CD14-positive monocyte (primary cell): ENCODE data around the gene PTPRE. TPM values are rescaled to one million over a fixed set of nuclear protein-coding genes. Genes with fewer than 3 reads are reported as not detected.

Source experiments
- DNase-seq, 3 donors: peaks; one replicate each; pipeline ENCODE4 v3.0.0-alpha.2; 2011 to 2022
- H2AFZ ChIP-seq: 2 replicates; pipeline ENCODE4 v1.6.0; 2012; ENCODE audit warnings: mild to moderate bottlenecking, low read depth, low read length, inconsistent platforms; ENCODE audit not compliant: insufficient read depth, poor library complexity, severe bottlenecking
- H3K27ac ChIP-seq, 2 donors: 1 replicate in 1 of 2; 2 replicates in 1 of 2; pipeline ENCODE4 v1.5.1; 2012 to 2013; ENCODE audit warnings: low read length in 2 of 2, control low read depth in 1 of 2, inconsistent platforms in 1 of 2, low read depth in 1 of 2, mild to moderate bottlenecking in 1 of 2
- H3K27me3 ChIP-seq, 2 donors: one replicate each; pipeline versions ENCODE4 v1.6.0 to v1.6.1; 2011 to 2013; ENCODE audit warnings: low read length in 2 of 2; ENCODE audit not compliant: control insufficient read depth in 2 of 2, insufficient read depth in 2 of 2
- H3K36me3 ChIP-seq, 2 donors: replicated peaks in 1 of 2; 1 replicate in 1 of 2; 2 replicates in 1 of 2; pipeline versions ENCODE4 v1.5.1 to v1.6.1; 2012 to 2013; ENCODE audit warnings: low read length in 2 of 2, control low read depth in 1 of 2, inconsistent platforms in 1 of 2, mild to moderate bottlenecking in 1 of 2; ENCODE audit not compliant: insufficient read depth in 2 of 2, control insufficient read depth in 1 of 2
- H3K4me1 ChIP-seq, 2 donors: 1 replicate in 1 of 2; 2 replicates in 1 of 2; pipeline versions ENCODE4 v1.5.1 to v1.6.1; 2012 to 2013; ENCODE audit warnings: low read length in 2 of 2, control low read depth in 1 of 2, inconsistent platforms in 1 of 2, mild to moderate bottlenecking in 1 of 2, moderate library complexity in 1 of 2; ENCODE audit not compliant: insufficient read depth in 2 of 2, control insufficient read depth in 1 of 2
- H3K4me2 ChIP-seq: replicated peaks from 2 replicates; pipeline ENCODE3; 2012; ENCODE audit warnings: low read length, moderate library complexity, mild to moderate bottlenecking; ENCODE audit not compliant: poor library complexity, severe bottlenecking; ENCODE audit errors: extremely low read depth
- H3K4me3 ChIP-seq, 3 experiments: fragments of 200-600 bp in 1 of 3; sonication (generic) in 1 of 3; replicated peaks in 1 of 3; 1 replicate in 2 of 3; 2 replicates in 1 of 3; pipeline ENCODE4 v1.5.1; 2011 to 2013; ENCODE audit warnings: low read length in 3 of 3, mild to moderate bottlenecking in 3 of 3, control low read depth in 2 of 3, low read depth in 2 of 3, inconsistent platforms in 1 of 3, moderate library complexity in 1 of 3
- H3K79me2 ChIP-seq: 2 replicates; pipeline ENCODE4 v1.6.0; 2012; ENCODE audit warnings: mild to moderate bottlenecking, control low read depth, inconsistent platforms, low read length, moderate library complexity; ENCODE audit not compliant: insufficient read depth
- H3K9ac ChIP-seq: 2 replicates; pipeline ENCODE4 v1.6.0; 2017; ENCODE audit warnings: low read length, mild to moderate bottlenecking; ENCODE audit not compliant: insufficient read depth, poor library complexity, severe bottlenecking
- H3K9me3 ChIP-seq, 2 donors: replicated peaks in 1 of 2; 1 replicate in 1 of 2; 2 replicates in 1 of 2; pipeline versions ENCODE4 v1.5.1 to v1.6.1; 2012 to 2013; ENCODE audit warnings: low read length in 2 of 2, control low read depth in 1 of 2; ENCODE audit not compliant: control insufficient read depth in 1 of 2, insufficient read depth in 1 of 2
- H4K20me1 ChIP-seq: 2 replicates; pipeline ENCODE4 v1.6.0; 2012; ENCODE audit warnings: mild to moderate bottlenecking, low read length, control low read depth, moderate library complexity; ENCODE audit not compliant: insufficient read depth
- H3K27ac Mint-ChIP-seq, 7 donors: one replicate each; pipeline ENCODE4 v1.8.0; 2020; ENCODE audit warnings: mild to moderate bottlenecking in 7 of 7, mixed read lengths in 7 of 7, moderate library complexity in 6 of 7, inconsistent platforms in 2 of 7
- H3K27me3 Mint-ChIP-seq, 3 donors: one replicate each; pipeline ENCODE4 v1.8.0; 2021 to 2022; ENCODE audit warnings: low read depth in 3 of 3, mild to moderate bottlenecking in 3 of 3, mixed read lengths in 3 of 3, moderate library complexity in 3 of 3, inconsistent platforms in 1 of 3
- H3K36me3 Mint-ChIP-seq, 2 donors: one replicate each; pipeline ENCODE4 v1.8.0; 2020; ENCODE audit warnings: mixed read lengths in 2 of 2, inconsistent platforms in 1 of 2, mild to moderate bottlenecking in 1 of 2
- H3K4me1 Mint-ChIP-seq: one replicate; pipeline ENCODE4 v1.8.0; 2020; ENCODE audit warnings: mild to moderate bottlenecking, mixed read lengths
- H3K4me3 Mint-ChIP-seq, 2 donors: one replicate each; pipeline ENCODE4 v1.8.0; 2020; ENCODE audit warnings: mild to moderate bottlenecking in 2 of 2, mixed read lengths in 2 of 2, moderate library complexity in 1 of 2
- H3K9me3 Mint-ChIP-seq, 7 donors: one replicate each; pipeline ENCODE4 v1.8.0; 2020 to 2022; ENCODE audit warnings: mixed read lengths in 7 of 7, mild to moderate bottlenecking in 6 of 7, moderate library complexity in 6 of 7, inconsistent platforms in 2 of 7
- CTCF ChIP-seq: fragments of 200-600 bp; IDR thresholded peaks from one replicate; pipeline ENCODE4 v1.8.0; 2022; ENCODE audit warnings: antibody characterized with exemption, mild to moderate bottlenecking
- WGBS: methylation state at CpG from one replicate; pipeline ENCODE4 v1.1.5; 2013; ENCODE audit warnings: missing lambda C conversion rate; ENCODE audit not compliant: insufficient coverage; 5-methylcytosine and 5-hydroxymethylcytosine counted together
- intact Hi-C, 2 donors: fragments of 100-400 bp; cut with micrococcal nuclease; formaldehyde crosslinking; loops; one replicate each; pipeline versions ENCODE4 v1.15.0 to v1.15.1; 2023
- polyA plus RNA-seq, 3 donors: library from polyadenylated mRNA; depleted of rRNA in 1 of 3; unstranded in 2 of 3; stranded (reverse) in 1 of 3; fragments of 300-500 nt in 2 of 3; fragments of >200 nt in 1 of 3; fragmentation: Illumina TruSeq in 2 of 3; gene quantifications; 1 replicate in 2 of 3; 2 replicates in 1 of 3; pipeline ENCODE4 v1.2.3, GENCODE V29; 2012 to 2021

The PTPRE gene
- polyA plus RNA-seq, 3 donors, result 95.2 to 271 (median 125) TPM

GRCh38 chr10:127872871-127873600, 33.9 kb upstream of the PTPRE start:
- H3K4me2 ChIP-seq, result no peak overlapping the region
- H3K27ac ChIP-seq, result no peak overlapping the region
- Mint-ChIP-seq H3K36me3 (no peaks in the 10 kb centered on the region), H3K4me3 (no peak overlapping the region), H3K4me1 (peaks cover 44% of the 10 kb centered on the region), H3K27me3 (peaks cover 1 to 5% (median 4%) of the 10 kb centered on the region in 3 donors), H3K9me3 (peaks cover 8 to 16% (median 11%) of the 10 kb centered on the region in 7 donors), H3K27ac (peak overlapping the region in 1 of 7 donors; percentile 74)
- H3K9ac ChIP-seq, result no peak overlapping the region
- no peaks in the 10 kb centered on the region for H4K20me1 ChIP-seq
- H3K4me1 ChIP-seq, result peaks cover 20% of the 10 kb centered on the region in 2 donors
- no peak overlapping the region for H2AFZ ChIP-seq
- H3K79me2 ChIP-seq, result no peaks in the 10 kb centered on the region
- H3K9me3 ChIP-seq, result peaks cover 0 to 9% of the 10 kb centered on the region in 2 donors
- peak; percentile 56 for TF ChIP-seq CTCF
- no peaks in the 10 kb centered on the region for H3K36me3 ChIP-seq
- WGBS, result 81% methylated on average over 5 of the region's 12 CpGs
- intact Hi-C loops, result no loop called here
- H3K27me3 ChIP-seq, result no peaks in the 10 kb centered on the region
- no peak overlapping the region for H3K4me3 ChIP-seq
- DNase-seq, result peak in 2 of 3 donors; percentile 22 to 41

DNA sequence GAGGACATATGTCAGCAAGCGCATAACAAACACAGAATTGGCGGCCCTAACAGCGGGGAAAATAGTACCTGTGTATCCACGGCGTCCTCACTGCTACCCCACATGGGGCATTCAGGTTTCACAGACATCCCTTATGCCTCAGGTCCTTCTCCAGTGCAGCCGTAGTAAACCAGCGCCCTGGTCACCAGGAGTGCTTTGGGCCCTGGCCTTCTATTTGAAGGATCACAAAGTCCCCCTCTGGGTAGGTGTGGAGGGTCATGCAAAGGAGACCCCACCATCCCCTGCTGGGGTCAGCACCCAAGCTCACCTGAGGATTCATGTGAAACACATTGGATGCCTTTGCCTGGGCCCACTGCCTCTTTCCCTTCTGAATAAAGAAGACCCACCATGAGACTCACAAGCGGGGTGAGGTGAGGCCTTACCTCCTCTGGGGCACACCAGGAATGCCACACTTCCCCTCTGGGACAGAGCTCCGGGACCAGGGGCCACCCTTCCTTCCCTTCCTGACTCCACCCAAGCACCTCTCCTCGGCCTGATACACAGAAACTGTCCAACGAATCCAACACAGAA, 32.9 kb upstream of the PTPRE start:
- WGBS, result 80% methylated on average over 6 of the region's 11 CpGs
- TF ChIP-seq CTCF, result no peak
- Mint-ChIP-seq H3K27ac (peak overlapping the region in 1 of 7 donors; percentile 57), H3K4me1 (peaks cover 53% of the 10 kb centered on the region), H3K27me3 (peaks cover 1 to 5% (median 4%) of the 10 kb centered on the region in 3 donors), H3K9me3 (peaks cover 5 to 12% (median 10%) of the 10 kb centered on the region in 7 donors), H3K4me3 (peak overlapping the region in 1 of 2 donors; percentile 12), H3K36me3 (no peaks in the 10 kb centered on the region)
- H2AFZ ChIP-seq, result no peak overlapping the region
- peaks cover 29 to 30% of the 10 kb centered on the region in 2 donors for H3K4me1 ChIP-seq
- H3K4me2 ChIP-seq, result no peak overlapping the region
- intact Hi-C loops, result no loop called here
- H3K9me3 ChIP-seq, result peaks cover 0 to 6% of the 10 kb centered on the region in 2 donors
- H4K20me1 ChIP-seq, result no peaks in the 10 kb centered on the region
- H3K79me2 ChIP-seq, result no peaks in the 10 kb centered on the region
- H3K4me3 ChIP-seq, result no peak overlapping the region
- H3K9ac ChIP-seq, result no peak overlapping the region
- H3K36me3 ChIP-seq, result no peaks in the 10 kb centered on the region
- no peaks in the 10 kb centered on the region for H3K27me3 ChIP-seq
- H3K27ac ChIP-seq, result no peak overlapping the region
- DNase-seq, result no peak
